Fibroblast of skin of left quadriceps (primary cell): ENCODE data around the gene PNMA3.
"Not testable (repeated sequence)": the region's sequence is repeated elsewhere in the genome, so short reads cannot be mapped to it uniquely, and the experiment has no call there.

ENCODE experiments used
- DNase-seq, 2 experiments: peaks; one replicate each; pipeline ENCODE4 v3.0.0-alpha.2; 2013; ENCODE audit warnings: low read depth in 2 of 2

The PNMA3 gene

GRCh38 chrX:153055871-153056749, at the start of gene PNMA3:
PNMA3 (plus strand) TSS chrX:153056470; CDS start chrX:153057056, 586 bp downstream.
- DNase-seq = no peak

GRCh38 chrX:153017174-153017573, 39.1 kb upstream of the PNMA3 start:
- DNase-seq = not testable (repeated sequence)

- no peak for DNase-seq
Observed at GRCh38 chrX:153019166-153019565, 37.1 kb upstream of the PNMA3 start.

GRCh38 chrX:153026501-153026900, 29.8 kb upstream of the PNMA3 start:
- not testable (repeated sequence) for DNase-seq

- not testable (repeated sequence) for DNase-seq
Observed at GRCh38 chrX:153028487-153028886, 27.8 kb upstream of the PNMA3 start.

GRCh38 chrX:153029162-153029561, 27.1 kb upstream of the PNMA3 start:
- DNase-seq = no peak

- no peak for DNase-seq
Observed at GRCh38 chrX:153029875-153030274, 26.4 kb upstream of the PNMA3 start.

- no peak for DNase-seq
Observed at GRCh38 chrX:153030801-153031200, 25.5 kb upstream of the PNMA3 start.

GRCh38 chrX:153032397-153033118, 23.7 kb upstream of the PNMA3 start:
- peak; percentile 4 to 9 for DNase-seq

- no peak for DNase-seq
Observed at GRCh38 chrX:153049093-153049492, 7.2 kb upstream of the PNMA3 start.

- no peak for DNase-seq
Observed at GRCh38 chrX:153052534-153052933, 3.7 kb upstream of the PNMA3 start.

- no peak for DNase-seq
Observed at GRCh38 chrX:153057281-153057680, 1.0 kb downstream of the PNMA3 start.

GRCh38 chrX:153059191-153060094, 3.2 kb downstream of the PNMA3 start:
- DNase-seq = no peak

GRCh38 chrX:153060095-153060445, 3.8 kb downstream of the PNMA3 start:
- DNase-seq = no peak

- peak in 1 of 2 experiments; percentile 9 for DNase-seq
Observed at GRCh38 chrX:153061732-153062131, 5.5 kb downstream of the PNMA3 start.

- peak in 1 of 2 experiments; percentile 8 for DNase-seq
Observed at GRCh38 chrX:153063315-153063714, 7.0 kb downstream of the PNMA3 start.

GRCh38 chrX:153064061-153064460, 7.8 kb downstream of the PNMA3 start:
- no peak for DNase-seq

GRCh38 chrX:153065389-153065788, 9.1 kb downstream of the PNMA3 start:
- DNase-seq = no peak

- DNase-seq = not testable (repeated sequence)
Observed at GRCh38 chrX:153066402-153066801, 10.1 kb downstream of the PNMA3 start.

GRCh38 chrX:153071909-153072583, 15.8 kb downstream of the PNMA3 start, which contains the start of gene PNMA6A:
PNMA6A (plus strand) TSS chrX:153072454; CDS start chrX:153073063, 609 bp downstream.
- not testable (repeated sequence) for DNase-seq

GRCh38 chrX:153073331-153073730, 17.1 kb downstream of the PNMA3 start:
- not testable (repeated sequence) for DNase-seq
